ENCODE results near the gene ZCCHC2.

Gene ZCCHC2

DNA sequence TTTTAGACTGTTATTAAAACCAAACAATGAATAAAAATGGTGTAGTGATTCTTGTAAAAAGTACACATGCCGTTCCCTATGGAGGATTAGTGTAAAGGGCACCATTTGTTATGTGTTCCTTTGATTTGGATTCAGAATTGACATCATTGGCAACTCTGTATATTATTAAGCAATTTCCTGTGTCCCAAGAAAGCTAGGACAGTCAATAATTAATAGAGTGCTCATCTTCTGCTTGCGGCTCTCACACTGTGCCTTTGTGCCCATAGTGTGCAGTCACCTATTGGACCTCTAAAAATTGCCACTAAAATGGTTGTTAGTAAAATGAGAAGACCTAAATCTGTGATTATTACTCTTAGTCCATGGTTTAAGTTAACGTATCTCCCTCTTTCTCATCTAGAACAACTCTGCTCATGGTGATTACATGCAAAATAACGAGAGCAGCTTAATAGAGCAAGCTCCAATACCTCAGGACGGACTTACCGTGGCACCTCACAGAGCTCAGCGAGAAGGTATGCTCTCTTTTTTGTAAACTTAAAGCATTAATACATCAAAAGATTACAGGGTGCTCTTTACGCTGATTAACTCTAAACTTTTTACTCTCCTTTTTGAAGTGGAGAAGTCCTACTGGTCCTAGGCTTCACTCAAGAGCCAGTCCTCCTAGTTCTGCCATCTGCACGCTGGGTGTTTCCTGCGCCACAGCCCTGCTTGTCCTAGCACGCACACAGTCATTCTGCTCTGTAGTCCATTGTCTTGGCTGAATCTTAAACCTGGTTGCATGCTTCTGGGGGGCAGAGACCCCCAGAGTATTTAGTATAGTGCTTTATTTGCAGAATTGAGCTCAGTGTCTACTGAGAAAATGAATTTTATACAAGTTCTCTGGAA lies 16.7 kb downstream of the ZCCHC2 start:
- no peak for DNase-seq

DNA sequence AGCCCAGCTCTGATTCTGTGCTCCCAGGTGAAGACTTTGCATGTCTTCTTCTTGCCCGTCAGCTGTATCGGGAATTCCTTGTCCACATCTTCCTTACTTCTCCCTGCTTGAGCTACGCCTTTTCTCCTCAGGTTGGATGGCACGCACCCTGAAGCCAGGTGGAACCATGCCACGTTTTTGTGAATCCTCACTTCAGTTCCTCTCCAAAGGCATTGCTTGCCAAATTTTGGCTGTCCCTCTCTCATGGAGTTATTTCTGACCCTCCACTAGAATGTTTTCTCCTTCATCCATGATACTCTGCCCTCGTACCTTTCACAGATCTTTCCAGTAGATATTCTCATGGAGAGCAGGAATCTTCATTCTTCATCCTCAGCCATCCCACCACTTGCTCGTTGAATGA lies 20.2 kb downstream of the ZCCHC2 start:
- no peak for DNase-seq

DNA sequence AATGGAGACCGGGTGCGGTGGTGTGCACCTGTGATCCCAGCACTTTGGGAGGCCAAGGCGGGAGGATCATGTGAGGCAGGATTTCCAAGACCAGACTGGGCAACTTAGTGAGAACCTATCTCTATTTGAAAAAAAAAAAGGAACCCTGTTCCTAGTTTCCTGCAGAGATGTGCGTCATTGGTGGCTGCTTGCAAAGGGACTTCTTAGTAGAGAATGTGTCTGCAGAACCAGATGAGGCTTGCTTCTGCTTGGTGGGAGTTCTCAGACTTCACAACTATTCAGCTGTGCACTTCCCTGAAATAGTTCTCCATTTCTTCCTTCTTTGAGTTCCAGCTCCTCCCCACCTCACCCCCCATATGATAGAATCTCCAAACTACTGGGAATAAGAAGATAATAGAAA lies 22.3 kb downstream of the ZCCHC2 start:
- DNase-seq, result no peak

DNA sequence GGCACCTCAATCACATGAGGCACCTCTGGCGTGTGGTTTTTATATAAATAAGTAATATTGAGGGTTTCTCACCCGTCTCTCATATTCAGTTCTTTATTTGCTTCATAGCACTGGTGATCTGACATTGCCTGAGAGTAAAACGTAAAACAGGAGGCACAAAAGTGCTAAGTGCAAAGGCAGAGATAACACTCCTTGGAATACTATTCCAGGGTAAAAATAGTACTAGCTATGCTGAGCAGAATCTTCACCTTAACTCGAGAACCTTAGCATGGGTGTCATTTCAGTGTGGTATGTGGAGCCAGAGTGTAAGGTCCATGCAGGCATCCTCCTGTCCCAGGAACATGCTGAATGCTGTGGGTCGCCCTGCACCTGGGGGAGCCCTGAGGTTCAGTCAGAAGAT lies 26.9 kb downstream of the ZCCHC2 start:
- no peak for DNase-seq

DNA sequence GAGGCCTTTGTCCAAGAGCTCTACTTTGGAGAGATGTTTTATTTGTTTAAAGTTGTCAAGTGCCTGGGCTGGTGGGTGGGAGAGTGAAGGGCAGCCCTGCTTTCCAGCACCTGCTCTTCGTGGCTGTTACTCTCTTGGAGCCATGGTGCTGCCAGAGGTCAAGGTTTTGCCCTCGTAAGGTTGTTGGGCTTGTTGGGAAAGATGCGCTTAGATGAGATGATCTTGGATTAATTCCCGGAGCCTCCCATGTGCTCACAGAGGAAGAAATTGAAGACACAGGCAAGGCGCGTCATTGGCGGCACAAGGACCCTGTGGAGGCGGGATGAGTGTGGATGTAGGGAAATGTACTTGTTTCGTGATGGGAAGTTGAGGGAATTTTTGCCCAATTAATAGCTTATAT lies 27.9 kb downstream of the ZCCHC2 start:
- no peak for DNase-seq

DNA sequence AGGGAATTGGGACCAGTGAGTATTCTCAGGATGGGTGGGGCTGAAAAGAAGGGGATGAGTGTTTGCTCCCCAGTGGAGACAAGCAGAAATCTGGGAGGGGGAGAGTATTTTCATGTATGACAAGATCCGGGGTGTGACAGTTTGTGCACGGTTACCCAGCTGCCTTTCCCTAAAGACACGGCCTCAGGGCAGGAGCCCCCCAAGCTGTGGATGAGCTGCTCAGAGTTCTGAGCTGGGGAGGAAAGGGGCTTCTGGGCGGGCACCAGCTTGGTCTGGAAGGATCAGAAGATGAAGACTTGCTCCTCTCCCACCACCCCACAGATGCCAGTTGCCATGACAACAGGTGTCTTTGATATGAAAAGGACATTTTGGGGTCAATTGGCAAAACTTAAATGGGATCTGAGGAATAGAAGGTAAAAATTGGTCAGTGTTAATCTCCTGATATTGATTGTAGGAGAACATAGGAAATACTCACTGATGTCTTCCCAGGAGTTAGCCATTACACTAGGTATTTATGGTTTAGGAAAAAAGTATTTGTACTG lies 29.2 kb downstream of the ZCCHC2 start:
- no peak for DNase-seq

DNA sequence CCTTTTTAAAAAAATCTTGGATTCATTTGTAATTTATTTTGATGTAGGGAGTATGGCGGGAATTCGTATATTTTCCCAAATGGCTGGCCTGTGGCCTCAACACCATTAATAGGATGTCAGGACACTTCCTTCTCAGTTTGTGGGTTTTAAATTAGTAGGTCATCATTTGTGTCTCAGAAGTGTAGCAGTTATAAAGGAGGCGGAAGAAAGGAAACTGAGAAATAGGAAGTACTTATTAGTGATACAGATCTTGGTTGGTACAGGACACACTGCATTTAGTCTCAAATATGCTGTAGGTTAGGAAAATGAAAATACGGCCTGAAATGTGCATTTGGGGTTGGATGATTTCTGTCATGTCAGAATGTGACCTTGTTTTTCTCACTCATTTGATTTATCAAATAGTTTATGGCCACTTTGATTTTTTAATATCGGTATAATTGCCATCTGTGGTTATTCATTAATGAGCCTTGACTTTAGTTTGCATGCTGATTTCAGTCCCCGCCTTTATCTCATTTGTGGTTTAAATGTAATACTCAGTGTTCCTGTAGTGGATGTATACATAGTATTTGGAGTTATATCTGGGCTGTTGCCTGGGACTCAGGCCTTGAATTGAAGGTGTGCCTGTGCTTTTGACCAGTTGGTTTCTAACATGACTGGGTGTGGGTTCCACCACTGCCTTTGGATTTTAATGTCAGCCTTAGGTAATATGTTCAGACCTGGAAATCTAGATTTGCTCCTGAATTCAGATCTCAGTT lies 31.4 kb downstream of the ZCCHC2 start:
- DNase-seq, result no peak

DNA sequence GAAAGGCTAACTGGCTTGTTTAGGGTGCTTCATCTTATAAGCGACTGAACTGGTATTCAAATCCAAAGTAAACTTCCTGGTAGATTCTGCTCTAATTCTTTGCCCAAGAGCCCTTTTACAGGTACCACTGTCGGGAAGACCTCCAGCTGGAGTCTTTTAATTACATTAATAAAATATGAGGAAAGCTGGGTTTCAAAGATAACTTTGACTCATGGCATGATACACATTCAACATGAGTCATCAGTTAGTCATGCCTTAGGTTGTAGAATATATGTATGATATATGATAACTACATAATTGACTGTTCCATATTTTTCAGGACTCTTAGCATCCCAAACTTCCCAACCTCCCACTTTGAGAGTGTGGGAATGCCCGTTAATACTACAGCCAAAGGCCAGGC lies 32.3 kb downstream of the ZCCHC2 start:
- DNase-seq, result no peak

DNA sequence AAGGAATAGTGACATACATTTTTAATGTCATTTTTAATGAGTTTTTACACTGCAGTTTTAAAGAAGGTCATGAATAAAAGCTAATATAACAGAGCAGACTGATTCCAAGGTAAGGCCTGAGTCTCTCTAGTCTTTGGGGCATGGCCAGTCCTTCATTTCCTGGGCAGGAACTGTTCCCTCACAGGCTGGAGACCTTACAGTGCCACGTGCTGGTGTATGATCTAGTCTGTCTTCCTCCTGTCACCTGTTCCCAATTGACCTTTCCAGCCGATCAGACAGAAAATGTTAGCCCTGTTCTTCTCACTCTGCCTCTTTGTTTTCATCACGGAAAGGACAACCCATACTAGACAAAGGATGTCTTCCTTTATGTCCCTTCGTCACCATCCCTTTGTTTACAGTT lies 33.6 kb downstream of the ZCCHC2 start:
- no peak for DNase-seq

DNA sequence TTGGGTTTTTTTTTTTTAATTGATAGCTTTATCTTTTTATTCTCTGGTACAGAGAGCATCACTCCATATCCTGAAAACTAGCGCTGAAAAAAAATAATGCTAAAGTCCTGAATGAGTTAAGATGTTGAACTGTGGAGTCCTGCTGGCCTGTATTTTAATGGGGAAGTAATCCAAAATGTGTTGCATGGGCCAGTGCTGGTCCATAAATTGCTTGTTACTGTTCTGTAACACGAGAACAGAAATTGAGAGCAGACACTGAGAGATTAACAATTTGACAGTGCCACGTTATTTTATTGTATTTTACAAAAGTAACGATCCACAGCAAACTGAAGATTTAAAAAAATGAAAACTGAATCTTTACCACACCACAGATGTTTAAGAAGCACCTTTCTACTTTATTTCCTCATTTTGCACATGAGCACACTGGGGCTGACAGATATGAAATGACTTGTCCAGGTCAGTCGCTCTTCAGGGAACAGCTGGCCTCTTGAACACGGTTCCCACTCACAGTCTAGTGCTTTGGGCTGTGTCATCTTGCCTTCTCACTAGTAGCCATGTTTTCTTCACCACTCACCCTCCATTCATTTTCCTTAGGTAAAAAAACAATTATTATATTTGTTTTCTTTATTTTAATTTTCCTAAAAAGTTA lies 35.3 kb downstream of the ZCCHC2 start:
- no peak for DNase-seq

DNA sequence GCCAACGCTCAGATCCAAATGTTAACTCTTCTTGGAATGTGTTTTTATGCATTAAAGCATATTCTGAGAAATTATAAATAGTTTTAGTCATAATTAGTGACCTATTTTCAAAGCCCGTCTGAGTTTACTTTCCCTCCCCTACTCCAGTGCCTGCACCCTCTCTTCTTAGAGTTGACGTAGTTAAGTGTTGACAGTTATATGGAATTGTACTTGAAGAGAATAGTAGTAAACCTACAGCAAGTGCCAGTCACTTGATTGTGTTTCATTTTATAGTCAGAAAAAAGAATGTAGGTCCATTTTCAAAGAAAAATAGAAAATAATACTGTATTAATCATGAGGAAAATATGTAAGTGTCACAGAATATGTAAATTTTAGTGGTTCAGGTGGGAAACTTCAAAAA lies 41.2 kb downstream of the ZCCHC2 start:
- DNase-seq, result no peak

DNA sequence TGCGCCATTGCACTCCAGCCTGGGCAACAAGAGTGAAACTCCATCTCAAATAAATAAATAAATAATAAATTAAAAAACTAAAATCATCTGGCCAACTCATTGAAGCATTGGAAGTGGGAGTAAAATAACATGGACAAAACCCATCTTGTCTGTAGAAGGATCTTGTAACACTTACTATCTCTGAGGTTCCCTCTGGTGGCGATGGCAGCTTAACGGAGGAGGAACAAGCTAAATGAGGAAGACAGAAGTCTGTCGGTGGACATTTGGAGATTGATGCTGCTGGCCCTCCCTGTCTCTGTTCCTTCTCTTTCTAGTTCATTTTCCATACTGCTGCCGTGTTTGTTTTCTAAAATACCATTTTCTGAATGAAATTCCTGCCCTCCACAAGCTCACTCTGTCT lies 43.4 kb downstream of the ZCCHC2 start:
- no peak for DNase-seq

DNA sequence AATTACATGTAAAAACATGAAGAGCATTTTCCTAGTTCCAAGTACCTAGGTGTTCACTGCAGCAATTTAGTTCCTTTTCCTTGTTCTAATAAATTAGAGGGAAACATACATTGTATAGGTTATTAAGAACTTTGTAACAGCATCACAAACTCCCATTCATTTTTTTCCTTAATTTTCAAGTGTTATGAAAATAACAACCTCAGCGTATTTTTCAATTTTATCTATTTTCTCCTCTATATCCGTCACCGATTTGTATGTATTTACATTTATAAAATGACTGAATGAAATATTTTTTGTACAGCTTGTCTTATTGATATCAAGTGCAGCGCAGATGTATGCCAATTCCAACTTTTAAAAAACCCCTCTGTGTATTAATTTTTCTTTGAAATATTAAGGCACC lies 44.0 kb downstream of the ZCCHC2 start:
- no peak for DNase-seq

DNA sequence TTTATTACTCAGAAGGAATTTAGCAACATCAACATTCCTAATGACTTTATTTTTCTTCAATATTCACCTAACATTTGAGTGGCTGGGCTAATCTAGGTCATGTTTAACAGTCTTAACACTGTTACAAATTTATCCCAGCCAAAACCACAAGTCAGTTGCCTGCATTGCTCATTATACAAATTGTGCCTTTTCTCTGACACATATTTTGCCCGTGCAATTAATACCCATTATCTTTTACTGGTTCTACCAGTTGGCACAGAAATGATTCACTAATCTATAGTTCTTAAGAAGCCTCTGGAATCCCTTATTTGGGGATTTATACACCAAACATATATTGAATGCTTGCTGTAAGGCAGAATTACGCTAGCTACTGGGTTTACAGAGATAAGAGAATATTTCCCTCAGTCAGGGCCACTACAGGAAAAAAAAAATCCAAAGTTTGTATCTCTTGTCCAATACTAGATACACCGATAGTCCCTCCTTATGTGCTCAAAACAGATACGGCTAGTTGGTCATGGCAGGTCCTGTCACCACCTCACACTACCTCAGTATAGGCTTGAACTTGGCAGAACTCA lies 46.3 kb downstream of the ZCCHC2 start:
- no peak for DNase-seq

DNA sequence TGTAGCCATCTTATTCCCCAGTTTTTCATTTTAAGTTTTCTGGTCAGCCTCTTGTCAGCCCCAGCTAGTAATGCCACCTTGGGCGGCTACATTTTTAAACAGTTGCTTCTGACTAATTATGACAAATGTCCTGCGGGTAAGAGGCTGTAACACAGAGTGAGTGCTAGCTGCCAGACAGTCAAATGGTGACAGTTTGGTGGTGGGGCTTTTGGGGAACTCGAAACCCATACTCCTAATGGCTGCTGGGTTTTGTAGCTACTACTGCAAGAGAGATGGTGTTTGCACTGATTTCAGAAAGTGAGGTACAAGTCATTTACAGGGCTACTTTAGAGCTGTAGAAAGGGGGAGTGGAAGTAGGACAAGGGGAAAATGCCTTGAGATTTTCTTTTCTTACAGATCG lies 48.2 kb downstream of the ZCCHC2 start:
- DNase-seq, result no peak

DNA sequence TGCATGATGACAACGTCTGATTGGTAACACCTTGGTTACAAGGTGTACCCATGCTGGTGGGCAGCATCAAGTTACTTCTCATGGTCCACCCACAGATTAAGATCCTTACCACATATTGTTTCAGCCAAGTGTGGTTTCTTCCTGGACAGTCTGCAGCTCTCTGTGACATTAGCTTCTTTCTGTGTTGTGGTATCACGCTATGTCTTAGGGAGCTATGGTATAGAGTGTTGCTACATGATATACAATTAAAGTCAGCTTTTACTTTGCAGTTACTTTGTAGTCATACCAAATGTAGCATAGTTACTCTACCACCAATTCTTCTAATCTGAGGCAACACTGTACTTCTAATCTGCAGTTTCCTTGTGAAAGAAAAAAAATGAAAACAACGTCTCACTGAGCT lies 48.8 kb downstream of the ZCCHC2 start:
- DNase-seq, result no peak

DNA sequence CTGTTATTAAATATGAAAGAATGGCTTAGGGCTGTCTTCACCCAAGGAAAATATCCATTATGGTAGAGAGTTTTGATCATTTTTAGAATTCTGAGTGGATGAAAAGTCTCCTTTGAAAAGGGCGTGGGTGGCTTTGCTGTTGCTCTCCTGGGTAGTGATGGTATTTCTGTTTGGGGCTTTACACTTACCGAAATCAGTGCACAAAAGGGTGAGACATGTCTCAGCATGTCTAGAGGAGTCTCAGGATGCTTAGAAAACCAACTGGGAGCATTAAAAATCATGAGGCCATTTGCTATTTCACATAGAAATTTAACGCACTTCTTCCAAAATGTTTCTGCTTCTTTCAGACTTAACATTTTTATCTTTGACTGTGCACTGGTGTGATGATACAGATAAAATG lies 49.6 kb downstream of the ZCCHC2 start:
- no peak for DNase-seq

DNA sequence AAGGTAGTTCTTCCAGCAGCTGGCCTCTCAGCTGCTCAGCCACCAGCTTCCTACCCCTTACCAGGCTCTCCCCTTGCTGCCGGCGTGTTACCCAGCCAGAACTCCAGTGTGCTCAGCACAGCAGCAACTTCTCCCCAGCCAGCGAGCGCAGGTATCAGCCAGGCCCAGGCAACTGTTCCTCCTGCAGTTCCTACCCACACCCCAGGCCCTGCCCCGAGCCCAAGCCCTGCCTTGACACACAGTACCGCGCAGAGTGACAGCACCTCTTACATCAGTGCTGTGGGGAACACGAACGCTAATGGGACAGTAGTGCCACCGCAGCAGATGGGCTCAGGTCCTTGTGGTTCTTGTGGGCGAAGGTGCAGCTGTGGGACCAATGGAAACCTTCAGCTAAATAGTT lies 52.0 kb downstream of the ZCCHC2 start:
- DNase-seq, result no peak

DNA sequence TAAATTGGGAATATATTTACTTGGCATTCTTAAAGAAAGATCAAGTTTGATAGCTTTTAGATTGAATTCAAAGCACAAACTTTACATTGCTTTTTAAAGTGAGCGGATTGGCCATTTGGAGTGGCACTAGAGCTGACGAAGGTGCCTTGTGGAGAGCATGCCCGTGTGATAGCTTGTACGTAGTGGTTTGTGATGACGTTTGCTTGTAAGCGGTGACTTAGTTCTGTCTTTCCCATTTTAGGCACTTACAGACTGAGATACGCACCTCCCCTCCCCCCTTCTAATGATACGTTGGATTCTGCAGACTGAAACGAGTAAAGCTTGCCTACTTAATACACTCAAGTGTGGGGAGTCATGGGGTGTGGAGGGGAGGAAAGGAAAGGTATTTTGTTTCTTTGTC lies 53.4 kb downstream of the ZCCHC2 start:
- DNase-seq, result no peak

DNA sequence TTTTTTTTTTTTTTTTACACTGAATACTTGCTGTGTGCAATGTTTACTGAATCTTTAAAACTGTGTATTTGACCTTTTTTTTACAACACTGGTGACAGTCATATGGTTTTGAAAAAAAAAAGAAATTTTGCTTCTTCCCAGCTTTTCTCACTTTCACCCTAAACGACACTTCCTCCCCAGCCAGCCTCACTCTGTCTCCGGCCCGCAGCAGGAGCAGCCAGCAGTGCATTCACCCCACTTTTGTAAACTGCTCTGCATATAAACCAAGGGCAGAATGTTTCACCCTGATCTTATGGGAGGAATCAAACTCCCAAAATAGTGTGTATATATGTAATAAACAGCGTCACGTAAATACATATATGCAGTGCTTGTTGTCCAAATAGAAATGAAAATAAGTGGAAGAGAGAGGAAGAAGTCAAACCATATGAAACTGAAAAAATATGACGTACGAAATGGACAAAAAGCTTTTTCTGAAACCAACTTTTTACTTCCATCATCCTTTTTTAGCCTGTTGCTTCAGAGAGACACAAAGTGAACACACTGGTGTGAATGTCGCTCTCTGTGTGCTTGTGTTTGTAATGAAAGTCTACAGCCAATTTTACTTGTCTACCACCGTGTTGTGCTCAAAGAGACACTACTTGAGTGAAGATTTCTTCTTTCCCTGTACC lies 54.2 kb downstream of the ZCCHC2 start:
- no peak for DNase-seq

DNA sequence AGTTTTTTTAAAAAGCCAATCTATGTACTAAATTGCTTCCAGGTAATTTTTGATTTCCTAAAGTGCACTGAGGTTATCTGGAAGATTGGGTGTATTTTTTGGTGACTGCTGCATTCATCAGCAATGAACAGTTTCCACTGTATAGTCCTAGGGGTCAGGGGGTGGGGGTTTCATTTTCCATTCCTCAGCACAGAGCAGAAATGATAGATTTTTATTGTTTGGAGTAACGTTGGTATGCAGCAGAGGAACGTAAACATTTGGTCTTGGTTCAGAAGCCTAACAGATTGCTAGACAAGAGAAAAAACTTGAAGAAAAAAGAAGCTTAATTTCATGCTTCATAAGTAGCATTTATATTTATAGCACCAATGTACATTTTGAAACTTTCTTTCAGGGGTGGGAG lies 54.9 kb downstream of the ZCCHC2 start:
- DNase-seq, result no peak

DNA sequence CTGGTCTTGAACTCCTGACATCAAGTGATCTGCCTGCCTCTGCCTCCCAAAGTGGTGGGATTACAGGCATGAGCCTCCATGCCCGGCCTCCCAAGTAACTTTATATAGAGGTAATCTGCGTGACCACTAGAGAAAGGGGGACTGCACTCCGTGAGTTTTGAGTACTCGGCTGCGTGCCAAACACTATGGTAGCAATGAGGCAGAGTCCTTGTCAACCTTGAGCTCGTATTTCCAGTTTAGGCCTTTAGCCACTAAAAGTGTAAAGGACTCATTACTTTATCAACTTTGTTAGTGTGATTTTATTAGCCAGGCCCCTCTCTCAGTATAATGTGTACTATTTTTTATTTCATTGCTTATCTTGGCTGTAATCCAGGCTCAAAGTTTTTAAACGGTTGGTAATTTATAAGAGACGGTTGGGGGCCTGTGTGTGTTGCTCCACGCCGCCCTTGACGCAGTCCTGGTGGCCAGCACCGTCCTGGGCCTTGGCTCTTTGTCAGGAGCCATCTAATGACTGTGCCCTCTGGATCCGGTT lies 56.2 kb downstream of the ZCCHC2 start:
- no peak for DNase-seq

All from effector CD4-positive, alpha-beta T cell (primary cell).